Measurements from ENCODE around the gene ETV2. TPM values are rescaled to one million over a fixed set of nuclear protein-coding genes. Genes with fewer than 3 reads are reported as not detected.

ETV2 gene
- total RNA-seq, 4 donors from 2014 or later: 0.65 to 0.82 TPM; not detected in 2

GRCh38 chr19:35628565-35629331 lies 12.8 kb upstream of the ETV2 start, which contains the start of gene RBM42:
Gene RBM42 (plus strand): TSS chr19:35629036. CDS start chr19:35629154, 118 bp downstream.
- peak; percentile 97 for DNase-seq (ENCODE audit: low spot score)
- ATAC-seq (ENCODE audit: low FRiP score): peak; percentile 100
- TF ChIP-seq CTCF (IDR thresholded peaks at IDR 0.05): no peak

- DNase-seq (ENCODE audit: low spot score) (no peak), ATAC-seq (ENCODE audit: low FRiP score) (peak; percentile 7)
- TF ChIP-seq CTCF (IDR thresholded peaks at IDR 0.05): no peak
These were observed 12.3 kb upstream of the ETV2 start for GRCh38 chr19:35629332-35629633.

- TF ChIP-seq CTCF (IDR thresholded peaks at IDR 0.05): no peak
- DNase-seq (ENCODE audit: low spot score): no peak
- no peak for ATAC-seq (ENCODE audit: low FRiP score)
These were observed 7.7 kb upstream of the ETV2 start for GRCh38 chr19:35633727-35634440.

- TF ChIP-seq CTCF (IDR thresholded peaks at IDR 0.05): no peak
- no peak for DNase-seq (ENCODE audit: low spot score)
- ATAC-seq (ENCODE audit: low FRiP score): no peak
These were observed 4.9 kb upstream of the ETV2 start for GRCh38 chr19:35636651-35637050.

- no peak for ATAC-seq (ENCODE audit: low FRiP score)
- no peak for TF ChIP-seq CTCF (IDR thresholded peaks at IDR 0.05)
These were observed 4.4 kb upstream of the ETV2 start for GRCh38 chr19:35637165-35637564.

GRCh38 chr19:35639321-35639639 lies 2.3 kb upstream of the ETV2 start:
- no peak for TF ChIP-seq CTCF (IDR thresholded peaks at IDR 0.05)
- ATAC-seq (ENCODE audit: low FRiP score) (no peak), DNase-seq (ENCODE audit: low spot score) (no peak)

More at GRCh38 chr19:35637165-35637564, 4.4 kb upstream of the ETV2 start:
- no peak for DNase-seq (ENCODE audit: low spot score)

GRCh38 chr19:35639863-35640262 lies 1.7 kb upstream of the ETV2 start:
- TF ChIP-seq CTCF (IDR thresholded peaks at IDR 0.05): no peak
- no peak for DNase-seq (ENCODE audit: low spot score)
- ATAC-seq (ENCODE audit: low FRiP score): no peak
